Tibial nerve (tissue), 4 donors: ENCODE measurements around the gene ABCG2.

ENCODE experiments used
- EP300 ChIP-seq, 2 donors: sonication (generic); formaldehyde crosslinking; IDR thresholded peaks; one replicate each; pipeline ENCODE4 v1.6.1; 2017; ENCODE audit warnings: antibody characterized with exemption in 2 of 2, mild to moderate bottlenecking in 1 of 2
- POLR2A ChIP-seq, 2 donors: fragments of 450-650 bp; IDR thresholded peaks; one replicate each; pipeline ENCODE4 v1.6.1; 2017; ENCODE audit warnings: antibody characterized with exemption in 2 of 2, mild to moderate bottlenecking in 2 of 2, moderate library complexity in 2 of 2
- TF ChIP-seq, protein P1 (sequence below), 5 experiments: fragments of 200-600 bp in 3 of 5; fragments of 450-650 bp in 2 of 5; sonication (generic) in 3 of 5; IDR thresholded peaks; one replicate each; pipeline ENCODE4 v1.5.1; 2016 to 2019; ENCODE audit warnings: antibody characterized with exemption in 5 of 5, mild to moderate bottlenecking in 3 of 5, moderate library complexity in 2 of 5

- TF ChIP-seq POLR2A (IDR thresholded peaks at IDR 0.05), result no peak
- TF ChIP-seq, protein P1, sequence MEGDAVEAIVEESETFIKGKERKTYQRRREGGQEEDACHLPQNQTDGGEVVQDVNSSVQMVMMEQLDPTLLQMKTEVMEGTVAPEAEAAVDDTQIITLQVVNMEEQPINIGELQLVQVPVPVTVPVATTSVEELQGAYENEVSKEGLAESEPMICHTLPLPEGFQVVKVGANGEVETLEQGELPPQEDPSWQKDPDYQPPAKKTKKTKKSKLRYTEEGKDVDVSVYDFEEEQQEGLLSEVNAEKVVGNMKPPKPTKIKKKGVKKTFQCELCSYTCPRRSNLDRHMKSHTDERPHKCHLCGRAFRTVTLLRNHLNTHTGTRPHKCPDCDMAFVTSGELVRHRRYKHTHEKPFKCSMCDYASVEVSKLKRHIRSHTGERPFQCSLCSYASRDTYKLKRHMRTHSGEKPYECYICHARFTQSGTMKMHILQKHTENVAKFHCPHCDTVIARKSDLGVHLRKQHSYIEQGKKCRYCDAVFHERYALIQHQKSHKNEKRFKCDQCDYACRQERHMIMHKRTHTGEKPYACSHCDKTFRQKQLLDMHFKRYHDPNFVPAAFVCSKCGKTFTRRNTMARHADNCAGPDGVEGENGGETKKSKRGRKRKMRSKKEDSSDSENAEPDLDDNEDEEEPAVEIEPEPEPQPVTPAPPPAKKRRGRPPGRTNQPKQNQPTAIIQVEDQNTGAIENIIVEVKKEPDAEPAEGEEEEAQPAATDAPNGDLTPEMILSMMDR (IDR thresholded peaks at IDR 0.05), result no peak
- TF ChIP-seq EP300 (IDR thresholded peaks at IDR 0.05), result no peak
These were observed 94.0 kb downstream of the ABCG2 start for GRCh38 chr4:88064410-88064809.
